Adrenal gland (tissue), 12 donors: ENCODE data around the gene IL1RN. TPM values are rescaled to one million over a fixed set of nuclear protein-coding genes. Genes with fewer than 3 reads are reported as not detected.

ENCODE experiments used
- DNase-seq, 7 donors: peaks; one replicate each; pipeline ENCODE4 v3.0.0-alpha.2; 2019 to 2020
- H3K27ac ChIP-seq, 5 donors: fragments of 200-600 bp; sonication (generic) in 4 of 5; 1 replicate in 3 of 5; 2 replicates in 2 of 5; pipeline versions ENCODE4 v1.5.1 to v1.8.0; 2016 to 2020; ENCODE audit warnings: mild to moderate bottlenecking in 1 of 5
- H3K27me3 ChIP-seq: fragments of 200-600 bp; 2 replicates; pipeline ENCODE4 v1.8.0; 2021
- H3K36me3 ChIP-seq, 2 donors: fragments of 200-600 bp; replicated peaks in 1 of 2; 1 replicate in 1 of 2; 2 replicates in 1 of 2; pipeline versions ENCODE4 v1.5.1 to v1.8.0; 2018 to 2022
- H3K4me1 ChIP-seq, 2 donors: fragments of 200-600 bp; replicated peaks in 1 of 2; 1 replicate in 1 of 2; 2 replicates in 1 of 2; pipeline versions ENCODE4 v1.5.1 to v1.8.0; 2018 to 2021
- H3K4me3 ChIP-seq, 4 donors: fragments of 200-600 bp; sonication (generic) in 3 of 4; one replicate each; pipeline ENCODE4 v1.5.1; 2016 to 2018
- H3K9me3 ChIP-seq, 3 donors: fragments of 200-600 bp; sonication (generic) in 1 of 3; replicated peaks in 1 of 3; 1 replicate in 2 of 3; 2 replicates in 1 of 3; pipeline versions ENCODE4 v1.5.1 to v1.8.0; 2016 to 2021
- POLR2A ChIP-seq, 2 donors: fragments of 450-650 bp; IDR thresholded peaks; one replicate each; pipeline ENCODE4 v1.6.1; 2017; ENCODE audit warnings: antibody characterized with exemption in 2 of 2, mild to moderate bottlenecking in 2 of 2, moderate library complexity in 1 of 2
- WGBS, 4 donors: extraction: QIAGEN DNeasy Blood & Tissue Kit in 2 of 4; methylation state at CpG; one replicate each; pipeline versions ENCODE4 v1.1.5 to v1.1.7; 2013 to 2017; 5-methylcytosine and 5-hydroxymethylcytosine counted together
- intact Hi-C, 2 donors: fragments of 100-400 bp; cut with DNase I; formaldehyde crosslinking; loops; one replicate each; pipeline versions ENCODE4 v1.14.1 to v1.15.0; 2022 to 2023
- polyA plus RNA-seq, 3 donors: library from polyadenylated mRNA; stranded (reverse); fragments of 200-250 nt in 2 of 3; fragments of 350-450 nt in 1 of 3; fragmentation: Illumina TruSeq in 1 of 3; extraction: RNeasy Lipid Tissue Mini Kit (QIAGEN cat#74804) in 1 of 3; gene quantifications; one replicate each; pipeline ENCODE4 v1.2.3, GENCODE V29; 2013 to 2014
- total RNA-seq, 9 donors: library from RNA; depleted of rRNA in 4 of 9; stranded (reverse); fragments of >200 nt in 4 of 9; fragments of 120-200 nt in 1 of 9; fragmentation: NEBNext Ultra II Directional in 1 of 9; extraction: Animal tissue kit (Norgen Biotek cat#: 25700) in 1 of 9; gene quantifications; one replicate each; pipeline versions ENCODE4 v1.1.0 to v1.2.4, GENCODE V29; 2013 to 2023
- TF ChIP-seq, protein P1 (sequence below), 6 experiments: fragments of 450-650 bp in 4 of 6; fragments of 200-600 bp in 2 of 6; sonication (generic) in 1 of 6; IDR thresholded peaks; 1 replicate in 5 of 6; 2 replicates in 1 of 6; pipeline versions ENCODE4 v1.5.1 to v1.8.0; 2016 to 2021; ENCODE audit warnings: antibody characterized with exemption in 6 of 6, mild to moderate bottlenecking in 2 of 6, moderate library complexity in 1 of 6
- donor health status: healthy with polysubstance abuse.
- donor health status: Bipolar disorder and iron deficiency.
- donor health status: DM: yes; HTN: yes; CAD: no.
- donor health status: DM: no; HTN: no; CAD: no.
- donor health status: DM: no; HTN: no; CAD: no.
- donor health status: DM: yes; HTN: yes; CAD: no.

The IL1RN gene
- total and polyA plus RNA-seq, 12 donors = 0.22 to 6.1 (median 1.2) TPM; not detected in 2

DNA sequence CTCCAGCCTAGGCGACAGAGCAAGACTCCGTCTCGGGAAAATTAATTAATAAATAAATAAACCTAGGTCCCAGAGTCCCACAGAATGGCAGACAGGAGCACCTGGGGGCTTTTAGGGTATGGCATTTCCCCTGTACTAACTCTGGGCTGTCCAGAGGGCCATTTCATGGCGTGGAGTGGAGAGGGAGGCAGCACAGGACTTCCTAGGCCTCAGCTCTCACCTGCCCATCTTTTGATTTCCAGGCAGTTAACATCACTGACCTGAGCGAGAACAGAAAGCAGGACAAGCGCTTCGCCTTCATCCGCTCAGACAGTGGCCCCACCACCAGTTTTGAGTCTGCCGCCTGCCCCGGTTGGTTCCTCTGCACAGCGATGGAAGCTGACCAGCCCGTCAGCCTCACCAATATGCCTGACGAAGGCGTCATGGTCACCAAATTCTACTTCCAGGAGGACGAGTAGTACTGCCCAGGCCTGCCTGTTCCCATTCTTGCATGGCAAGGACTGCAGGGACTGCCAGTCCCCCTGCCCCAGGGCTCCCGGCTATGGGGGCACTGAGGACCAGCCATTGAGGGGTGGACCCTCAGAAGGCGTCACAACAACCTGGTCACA lies 5.1 kb downstream of the IL1RN start:
- H3K4me1 ChIP-seq = peaks cover 0 to 4% of the 10 kb centered on the region in 2 donors
- TF ChIP-seq, protein P1, sequence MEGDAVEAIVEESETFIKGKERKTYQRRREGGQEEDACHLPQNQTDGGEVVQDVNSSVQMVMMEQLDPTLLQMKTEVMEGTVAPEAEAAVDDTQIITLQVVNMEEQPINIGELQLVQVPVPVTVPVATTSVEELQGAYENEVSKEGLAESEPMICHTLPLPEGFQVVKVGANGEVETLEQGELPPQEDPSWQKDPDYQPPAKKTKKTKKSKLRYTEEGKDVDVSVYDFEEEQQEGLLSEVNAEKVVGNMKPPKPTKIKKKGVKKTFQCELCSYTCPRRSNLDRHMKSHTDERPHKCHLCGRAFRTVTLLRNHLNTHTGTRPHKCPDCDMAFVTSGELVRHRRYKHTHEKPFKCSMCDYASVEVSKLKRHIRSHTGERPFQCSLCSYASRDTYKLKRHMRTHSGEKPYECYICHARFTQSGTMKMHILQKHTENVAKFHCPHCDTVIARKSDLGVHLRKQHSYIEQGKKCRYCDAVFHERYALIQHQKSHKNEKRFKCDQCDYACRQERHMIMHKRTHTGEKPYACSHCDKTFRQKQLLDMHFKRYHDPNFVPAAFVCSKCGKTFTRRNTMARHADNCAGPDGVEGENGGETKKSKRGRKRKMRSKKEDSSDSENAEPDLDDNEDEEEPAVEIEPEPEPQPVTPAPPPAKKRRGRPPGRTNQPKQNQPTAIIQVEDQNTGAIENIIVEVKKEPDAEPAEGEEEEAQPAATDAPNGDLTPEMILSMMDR (IDR thresholded peaks at IDR 0.05) = no peak
- no peak for TF ChIP-seq POLR2A (IDR thresholded peaks at IDR 0.05)
- H3K27ac ChIP-seq = no peak overlapping the region
- WGBS, 4 donors = 93 to 97% (median 93%) methylated on average over 16 to 17 of the region's 17 CpGs
- no peak overlapping the region for H3K4me3 ChIP-seq
- no peaks in the 10 kb centered on the region for H3K9me3 ChIP-seq
- H3K27me3 ChIP-seq = no peaks in the 10 kb centered on the region
- no peak for DNase-seq
- intact Hi-C loops = loop anchor here in 1 of 2 donors (5.0 to 10.0 kb wide), 2 partner anchors 50 to 252 kb away; no protein-coding TSS in a partner anchor
- no peaks in the 10 kb centered on the region for H3K36me3 ChIP-seq

DNA sequence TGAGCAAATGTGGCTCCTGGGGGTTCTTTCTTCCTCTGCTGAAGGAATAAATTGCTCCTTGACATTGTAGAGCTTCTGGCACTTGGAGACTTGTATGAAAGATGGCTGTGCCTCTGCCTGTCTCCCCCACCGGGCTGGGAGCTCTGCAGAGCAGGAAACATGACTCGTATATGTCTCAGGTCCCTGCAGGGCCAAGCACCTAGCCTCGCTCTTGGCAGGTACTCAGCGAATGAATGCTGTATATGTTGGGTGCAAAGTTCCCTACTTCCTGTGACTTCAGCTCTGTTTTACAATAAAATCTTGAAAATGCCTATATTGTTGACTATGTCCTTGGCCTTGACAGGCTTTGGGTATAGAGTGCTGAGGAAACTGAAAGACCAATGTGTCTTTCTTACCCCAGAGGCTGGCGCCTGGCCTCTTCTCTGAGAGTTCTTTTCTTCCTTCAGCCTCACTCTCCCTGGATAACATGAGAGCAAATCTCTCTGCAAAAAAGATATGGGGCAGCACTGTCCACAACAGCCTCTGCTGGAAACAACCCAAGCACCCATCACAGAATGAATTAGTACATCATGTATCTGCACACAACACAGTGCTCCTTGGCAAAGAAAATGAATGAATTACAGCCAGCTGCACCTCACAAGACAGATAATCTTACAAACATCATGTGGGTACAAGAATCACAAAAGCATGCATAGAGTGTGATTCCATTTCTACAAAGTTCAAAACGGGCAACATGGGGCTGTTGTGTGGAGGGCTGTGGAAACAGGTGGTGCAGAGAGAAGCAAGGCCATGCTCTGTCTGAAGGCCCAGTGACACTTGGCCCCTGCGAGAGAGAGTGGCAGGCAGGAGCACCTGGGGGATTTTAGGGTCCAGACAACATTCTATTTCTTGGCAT lies 6.6 kb downstream of the IL1RN start:
- Histone ChIP-seq H3K36me3 (no peaks in the 10 kb centered on the region), H3K27me3 (no peaks in the 10 kb centered on the region), H3K27ac (no peak overlapping the region), H3K9me3 (no peaks in the 10 kb centered on the region), H3K4me1 (peaks cover 0 to 11% of the 10 kb centered on the region in 2 donors), H3K4me3 (no peak overlapping the region)
- WGBS, 4 donors = 67 to 86% (median 74%) methylated on average over 5 to 7 of the region's 7 CpGs
- TF ChIP-seq, protein P1 (IDR thresholded peaks at IDR 0.05) = no peak
- no peak for TF ChIP-seq POLR2A (IDR thresholded peaks at IDR 0.05)
- no peak for DNase-seq
- intact Hi-C loops = loop anchor here in 1 of 2 donors (5.0 to 10.0 kb wide), 2 partner anchors 52 to 251 kb away; no protein-coding TSS in a partner anchor

DNA sequence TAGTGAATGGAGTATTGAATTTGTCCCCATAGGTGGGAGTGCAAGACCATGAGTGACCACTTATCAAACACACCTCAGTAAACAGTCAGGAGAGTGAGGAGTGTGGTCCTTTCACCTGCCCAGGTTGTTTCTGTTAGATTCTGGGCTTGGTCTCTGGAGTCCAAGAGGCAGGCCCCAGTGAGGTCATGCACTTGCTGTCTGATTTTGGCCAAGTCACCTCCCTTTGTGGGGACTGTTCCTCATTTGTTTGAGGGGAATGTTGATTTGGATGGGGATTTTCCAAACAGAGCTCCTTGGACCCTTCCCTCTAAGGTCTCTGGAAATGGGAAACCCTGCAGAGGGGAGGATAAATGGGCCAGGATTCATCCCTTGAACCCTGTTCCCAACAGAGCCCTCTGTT lies 7.3 kb downstream of the IL1RN start:
- Histone ChIP-seq H3K9me3 (no peaks in the 10 kb centered on the region), H3K27ac (no peak overlapping the region), H3K4me1 (peaks cover 0 to 11% of the 10 kb centered on the region in 2 donors), H3K4me3 (no peak overlapping the region), H3K36me3 (no peaks in the 10 kb centered on the region), H3K27me3 (no peaks in the 10 kb centered on the region)
- intact Hi-C loops = loop anchor here (5.0 to 10.0 kb wide), 4 partner anchors 52 to 250 kb away; no protein-coding TSS in a partner anchor
- TF ChIP-seq, protein P1 (IDR thresholded peaks at IDR 0.05) = no peak
- no peak for TF ChIP-seq POLR2A (IDR thresholded peaks at IDR 0.05)
- DNase-seq = no peak

DNA sequence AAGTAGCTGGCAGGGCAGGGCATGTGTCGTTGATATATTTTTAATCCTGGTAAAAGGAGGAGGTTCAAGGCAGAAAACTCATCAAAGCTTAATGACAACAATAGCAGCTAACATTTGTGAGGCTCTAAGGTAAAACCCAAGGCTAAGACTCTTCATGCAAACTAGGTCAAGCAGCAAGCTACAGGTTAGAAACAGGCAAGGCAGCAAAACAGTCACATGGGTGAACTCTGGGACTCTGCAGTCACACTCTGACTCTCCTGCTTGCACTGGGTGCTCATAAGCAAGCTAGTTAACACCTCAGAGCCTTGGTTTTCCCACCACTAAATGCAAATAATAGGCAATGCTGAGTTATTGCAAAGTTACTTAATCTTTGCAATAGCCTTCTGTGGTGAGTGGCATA lies 7.9 kb downstream of the IL1RN start:
- 84 to 100% (median 87%) methylated on average over 1 of the region's 1 CpG for WGBS, 4 donors
- DNase-seq = no peak
- H3K9me3 ChIP-seq = no peaks in the 10 kb centered on the region
- no peak overlapping the region for H3K4me3 ChIP-seq
- TF ChIP-seq POLR2A (IDR thresholded peaks at IDR 0.05) = no peak
- TF ChIP-seq, protein P1 (IDR thresholded peaks at IDR 0.05) = no peak
- no peaks in the 10 kb centered on the region for H3K27me3 ChIP-seq
- H3K4me1 ChIP-seq = peaks cover 0 to 11% of the 10 kb centered on the region in 2 donors
- intact Hi-C loops = loop anchor here (5.0 to 10.0 kb wide), 3 partner anchors 62 to 249 kb away; no protein-coding TSS in a partner anchor
- H3K36me3 ChIP-seq = no peaks in the 10 kb centered on the region
- no peak overlapping the region for H3K27ac ChIP-seq
